NCI-H226 (cell line): ENCODE measurements around the gene DMC1.

Experiments
- DNase-seq: peaks from one replicate; pipeline ENCODE4 v3.0.0-alpha.2; 2015

The DMC1 gene

GRCh38 chr22:38566726-38567504 lies 3.1 kb downstream of the DMC1 start:
- no peak for DNase-seq

DNA sequence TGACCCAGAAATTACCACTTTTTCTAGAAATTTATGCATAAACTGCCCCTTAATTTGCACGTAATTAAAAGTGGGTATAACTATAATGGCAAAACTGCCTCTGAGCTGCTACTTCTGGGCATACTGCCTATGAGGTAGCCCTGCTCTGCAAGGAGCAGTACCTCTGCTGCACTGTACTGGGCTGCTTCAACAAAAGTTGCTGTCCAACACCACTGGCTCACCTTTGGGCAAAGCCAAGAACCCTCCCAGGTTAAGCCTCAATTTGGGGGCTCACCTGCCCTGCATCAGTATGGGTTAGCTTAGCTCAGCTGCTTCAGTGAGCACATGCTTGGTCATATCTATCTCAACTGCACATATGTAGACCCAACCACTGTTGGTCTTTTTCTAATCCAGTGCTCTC lies 4.5 kb downstream of the DMC1 start:
- DNase-seq: no peak

DNA sequence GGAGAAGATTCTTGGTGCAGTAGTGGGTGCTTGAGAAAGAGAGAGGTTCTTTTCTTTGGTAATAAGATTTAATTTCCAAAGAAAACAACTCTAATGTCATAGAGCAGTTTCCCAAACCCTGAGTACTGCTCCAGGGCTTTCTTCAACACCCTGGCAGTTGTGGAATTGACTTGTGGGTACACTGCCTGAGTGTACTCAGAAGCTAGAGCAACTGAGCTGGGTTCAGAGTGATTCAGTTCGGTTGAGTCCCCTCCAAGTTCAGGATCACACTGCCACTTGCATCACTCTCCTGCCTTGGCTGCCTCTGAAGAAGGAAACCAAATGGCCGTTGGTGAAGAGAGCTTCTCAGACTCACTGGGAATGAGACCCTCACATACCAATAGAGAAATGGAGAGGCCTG lies 5.3 kb downstream of the DMC1 start:
- no peak for DNase-seq

DNA sequence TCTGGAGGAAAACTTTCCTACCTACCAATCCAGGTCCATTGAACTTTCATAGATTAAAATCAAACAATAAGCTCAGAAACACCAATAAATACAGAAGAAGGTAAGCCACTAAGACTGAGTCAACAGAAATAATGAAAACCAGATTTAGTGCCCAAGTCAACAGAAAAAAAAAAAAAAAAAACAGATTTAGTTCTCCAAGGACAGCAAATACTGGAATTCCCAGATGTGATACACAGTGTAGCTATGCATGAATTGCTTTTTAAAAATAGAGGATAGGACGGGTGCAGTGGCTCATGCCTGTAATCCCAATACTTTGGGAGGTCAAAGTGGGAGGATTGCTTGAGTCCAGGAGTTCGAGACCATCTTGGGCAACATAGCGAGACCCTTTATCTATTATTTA lies 15.7 kb downstream of the DMC1 start:
- DNase-seq: no peak

GRCh38 chr22:38549101-38549894 lies 20.7 kb downstream of the DMC1 start:
- DNase-seq: no peak

- DNase-seq: no peak
These were observed 29.3 kb downstream of the DMC1 start for GRCh38 chr22:38540701-38541100.

GRCh38 chr22:38531251-38531938 lies 38.6 kb downstream of the DMC1 start:
- DNase-seq: no peak

- DNase-seq: no peak
These were observed 45.6 kb downstream of the DMC1 start for GRCh38 chr22:38524429-38524828.

DNA sequence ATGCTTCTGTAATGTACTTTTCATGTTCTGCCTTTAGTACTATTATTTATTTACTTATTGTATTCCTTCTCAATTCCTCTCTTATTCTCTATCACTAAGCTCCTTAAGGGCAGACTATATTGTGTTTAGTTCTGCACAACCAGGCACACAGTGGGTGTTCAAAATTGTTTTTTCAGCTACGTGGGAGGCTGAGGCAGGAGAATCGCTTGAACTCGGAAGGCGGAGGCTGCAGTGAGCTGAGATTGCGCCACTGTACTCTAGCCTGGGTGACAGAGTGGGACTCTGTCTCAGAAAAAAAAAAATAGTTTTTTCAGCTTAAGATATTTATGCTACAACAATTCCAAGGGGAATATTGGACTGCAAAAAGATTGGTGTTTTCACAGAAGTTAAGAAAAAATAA lies 46.5 kb downstream of the DMC1 start:
- DNase-seq: no peak

GRCh38 chr22:38523029-38523428 lies 47.0 kb downstream of the DMC1 start:
- no peak for DNase-seq

GRCh38 chr22:38519453-38520250 lies 50.3 kb downstream of the DMC1 start:
- no peak for DNase-seq

DNA sequence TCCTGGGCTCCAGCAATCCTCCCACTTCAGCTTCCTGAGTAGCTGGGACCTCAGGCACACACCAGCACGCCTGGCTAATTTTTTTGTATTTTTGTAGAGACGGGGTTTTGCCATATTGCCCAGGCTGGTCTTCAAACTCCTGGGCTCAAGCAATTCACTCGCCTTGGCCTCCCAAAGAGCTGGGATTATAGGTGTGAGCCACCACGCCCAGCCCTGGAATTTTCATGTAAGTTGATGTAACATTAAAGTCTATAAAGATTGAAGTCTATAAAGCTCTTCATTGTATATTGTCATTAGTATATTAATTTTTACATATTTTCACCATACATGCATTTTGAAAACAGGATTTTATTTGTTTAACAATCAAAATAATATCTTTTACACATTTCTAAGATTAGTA lies 51.4 kb downstream of the DMC1 start:
- DNase-seq: no peak

GRCh38 chr22:38513063-38513462 lies 56.9 kb downstream of the DMC1 start:
- DNase-seq: no peak

DNA sequence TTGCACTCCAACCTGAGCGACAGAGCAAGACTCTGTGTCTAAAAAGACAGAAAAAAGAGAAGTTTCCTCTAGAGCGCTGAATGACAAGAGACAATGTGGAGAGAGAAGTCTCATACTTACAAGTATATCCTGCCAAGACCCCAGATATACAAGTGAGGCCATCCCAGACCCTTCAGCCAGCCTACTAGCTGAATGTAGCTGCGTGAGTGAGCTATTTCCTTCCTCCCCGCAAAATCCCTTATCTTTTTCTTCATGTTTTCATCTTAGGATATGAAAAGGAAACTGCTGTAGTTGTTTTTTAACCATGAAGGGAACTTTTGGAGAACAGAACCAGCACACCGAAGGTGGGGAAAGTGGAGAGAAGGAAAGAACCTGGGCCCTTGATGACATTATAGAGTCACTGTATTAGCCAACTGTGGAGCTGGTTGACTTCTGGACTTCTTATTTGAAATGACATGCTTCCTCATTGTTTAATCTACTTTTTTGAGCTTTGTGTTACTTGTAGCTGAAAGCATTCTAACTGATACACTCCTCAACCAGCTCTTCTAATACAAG lies 59.5 kb downstream of the DMC1 start:
- DNase-seq: no peak

DNA sequence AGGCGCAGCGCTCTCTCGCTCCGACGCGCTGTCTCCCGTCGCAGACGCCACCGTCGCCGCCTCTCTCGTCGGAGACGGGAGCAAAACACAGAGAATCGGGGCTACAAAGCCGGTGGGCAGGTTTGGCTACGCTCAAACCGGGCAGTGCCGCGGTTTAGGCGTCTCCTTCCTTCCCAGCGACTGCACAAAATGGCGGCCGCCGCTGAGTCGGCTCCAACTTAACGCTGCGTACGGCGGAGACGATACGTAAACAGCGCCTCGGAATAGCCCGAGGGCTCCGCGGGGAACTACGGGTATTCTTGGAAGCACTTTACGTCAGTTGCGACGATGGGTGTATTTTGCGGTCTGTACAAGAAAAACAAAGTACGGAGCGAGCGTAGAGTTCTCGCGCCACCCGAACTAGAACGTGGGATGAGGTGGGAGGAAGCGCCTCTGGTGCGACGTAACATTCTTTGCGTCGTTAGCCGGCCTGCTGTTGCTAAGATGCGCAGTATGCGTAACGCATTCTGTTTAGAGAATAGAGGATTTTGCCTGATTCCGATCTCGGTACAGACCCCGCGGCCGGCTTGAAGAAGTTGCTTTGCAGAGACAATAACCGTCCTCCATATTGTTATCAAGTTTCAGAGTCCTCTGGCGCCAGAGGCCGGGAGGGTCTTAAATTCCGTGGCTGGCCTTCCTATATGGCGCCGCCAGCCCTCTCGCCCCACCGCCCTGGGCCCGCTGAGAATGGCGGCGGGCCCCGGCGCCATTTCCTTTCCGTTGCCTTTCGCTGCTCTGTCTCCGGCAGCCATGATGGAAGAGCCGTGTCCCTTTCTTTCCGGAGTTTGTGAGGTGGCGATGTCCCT lies 63.6 kb downstream of the DMC1 start, which contains the start of gene DDX17:
TSS of gene DDX17 (minus strand) at position 194 of the 845 bp plus-strand sequence.
- DNase-seq: peak; percentile 73

GRCh38 chr22:38505541-38506117 lies 64.4 kb downstream of the DMC1 start:
- peak; percentile 7 for DNase-seq

- DNase-seq: no peak
These were observed 65.0 kb downstream of the DMC1 start for GRCh38 chr22:38504731-38505540.

DNA sequence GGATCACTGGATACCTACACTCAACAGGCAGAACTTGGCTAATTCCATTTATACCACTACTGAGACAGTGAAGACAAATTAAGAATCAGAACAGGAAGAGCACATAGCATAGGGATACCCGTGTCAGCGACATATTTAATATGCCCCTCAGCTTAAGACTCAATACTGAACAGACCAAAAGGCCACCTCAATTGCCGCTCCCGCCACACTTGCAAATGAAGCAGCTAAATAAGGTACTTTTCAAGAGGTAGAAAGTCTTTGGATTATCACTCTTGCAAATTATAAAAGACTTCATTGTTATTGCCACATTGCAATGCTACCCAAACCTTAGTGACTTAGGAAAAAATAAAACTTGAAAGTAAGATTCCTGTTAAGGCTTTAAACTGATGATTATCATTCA lies 67.0 kb downstream of the DMC1 start:
- no peak for DNase-seq

GRCh38 chr22:38501797-38502672 lies 67.9 kb downstream of the DMC1 start:
- no peak for DNase-seq
